ENCODE results near the gene HPCAL1. TPM values are rescaled to one million over a fixed set of nuclear protein-coding genes. Genes with fewer than 3 reads are reported as not detected.

The HPCAL1 gene
- total RNA-seq, 2 experiments from 2014 or later = 61.6 to 63.6 TPM

DNA sequence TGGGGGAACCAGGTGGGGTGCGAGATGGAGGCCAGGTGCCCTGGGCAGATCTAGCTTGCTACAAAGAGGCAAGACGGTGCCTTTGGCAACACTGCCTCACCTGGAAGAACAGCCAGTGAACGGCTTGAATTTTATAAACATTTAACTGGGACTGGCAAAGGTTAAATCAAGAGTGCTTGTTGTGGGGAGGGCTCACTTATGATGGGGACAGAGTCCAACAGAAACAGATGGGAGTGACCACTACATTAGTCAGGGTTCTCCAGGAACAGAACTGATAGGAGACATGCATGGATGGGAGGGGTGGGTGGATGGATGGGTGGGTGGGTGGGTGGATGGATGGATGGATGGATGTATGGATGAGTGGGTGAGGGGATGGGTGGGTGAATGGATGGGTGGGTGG is 126.2 kb downstream of the HPCAL1 start:
- ChIA-PET POLR2A (no interaction called here), CTCF (interaction anchor here (0.6 to 1.7 kb wide), 2 partner anchors 19 to 253 kb away, joined by 4 to 5 read pairs; no protein-coding TSS in a partner anchor)
- DNase-seq = no peak
- no peak overlapping the region for H3K4me3 Mint-ChIP-seq
- H3K36me3 Mint-ChIP-seq (ENCODE audit: low read depth) = no peaks in the 10 kb centered on the region
- peaks cover 4% of the 10 kb centered on the region for H3K27me3 Mint-ChIP-seq
- no peak overlapping the region for H3K27ac Mint-ChIP-seq
- H3K9me3 Mint-ChIP-seq = no peaks in the 10 kb centered on the region
- H3K4me1 Mint-ChIP-seq = peaks cover 12% of the 10 kb centered on the region

DNA sequence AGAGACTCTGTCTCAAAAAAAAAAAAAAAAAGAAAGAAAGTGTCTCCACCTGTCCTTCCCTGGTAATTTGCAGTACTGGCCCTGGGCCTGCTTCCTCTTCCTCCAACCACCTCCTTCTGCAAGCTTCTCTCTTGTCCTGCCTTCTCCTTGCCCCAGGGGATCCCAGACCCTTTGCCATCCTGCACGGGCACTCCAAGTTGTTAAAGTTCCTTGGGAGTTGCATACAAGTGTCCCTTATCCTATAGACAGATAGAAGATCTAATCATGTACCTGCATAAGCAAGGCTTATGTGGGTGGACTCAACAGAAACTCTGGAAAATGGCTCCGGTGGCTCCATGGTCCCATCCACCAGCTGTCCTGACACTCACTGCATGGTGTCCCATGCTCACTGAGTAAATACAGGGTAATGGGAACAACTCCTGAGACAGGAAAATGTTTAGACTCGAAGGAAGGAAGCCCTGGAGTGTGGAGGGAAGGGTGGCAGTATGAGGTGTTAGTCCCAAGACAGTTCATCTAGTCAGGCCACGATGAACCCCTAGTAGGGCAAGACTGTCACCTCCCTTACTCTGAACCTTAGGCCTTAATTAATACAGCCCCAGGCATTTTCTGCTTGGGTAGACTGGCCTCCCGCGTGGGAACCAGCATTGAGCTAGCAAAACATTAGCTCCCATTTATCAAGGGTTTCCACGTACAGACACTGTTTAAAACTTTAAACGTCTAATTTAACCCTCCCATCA is 128.3 kb downstream of the HPCAL1 start:
- CTCF ChIA-PET = interaction anchor here (0.6 to 2.3 kb wide), 6 partner anchors 9 to 307 kb away, joined by 3 to 10 read pairs (median 4); no protein-coding TSS in a partner anchor
- POLR2A ChIA-PET = no interaction called here
- H3K27me3 Mint-ChIP-seq = peaks cover 4% of the 10 kb centered on the region
- H3K27ac Mint-ChIP-seq = no peak overlapping the region
- H3K36me3 Mint-ChIP-seq (ENCODE audit: low read depth) = no peaks in the 10 kb centered on the region
- DNase-seq = no peak
- no peaks in the 10 kb centered on the region for H3K9me3 Mint-ChIP-seq
- peaks cover 14% of the 10 kb centered on the region for H3K4me1 Mint-ChIP-seq
- H3K4me3 Mint-ChIP-seq = no peak overlapping the region

DNA sequence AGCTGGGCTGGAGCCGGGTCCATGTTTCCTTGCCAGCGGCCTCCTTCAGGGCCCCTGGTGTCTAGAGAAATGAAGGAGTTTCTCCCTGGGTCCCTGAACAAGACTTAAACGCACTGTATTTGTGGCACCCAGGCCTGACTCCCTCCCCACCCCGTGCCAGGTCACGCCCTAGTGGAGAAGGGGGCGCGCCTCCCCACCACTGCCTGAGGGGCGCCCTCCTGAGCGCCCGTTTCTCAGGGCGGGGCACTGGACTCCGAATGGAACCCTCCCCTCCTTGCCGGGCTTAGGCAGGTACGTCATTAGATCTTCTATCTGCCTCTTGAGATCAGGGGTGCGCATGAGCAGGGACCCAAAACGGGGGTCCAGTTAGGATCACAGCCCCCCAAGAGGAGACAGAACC is 129.1 kb downstream of the HPCAL1 start:
- Mint-ChIP-seq H3K4me1 (peaks cover 14% of the 10 kb centered on the region), H3K27me3 (peaks cover 4% of the 10 kb centered on the region), H3K36me3 (ENCODE audit: low read depth) (no peaks in the 10 kb centered on the region), H3K4me3 (peak overlapping the region; percentile 69), H3K9me3 (no peaks in the 10 kb centered on the region), H3K27ac (no peak overlapping the region)
- POLR2A ChIA-PET = no interaction called here
- CTCF ChIA-PET = interaction anchor here (1.5 to 5.0 kb wide), 5 partner anchors 8 to 359 kb away, joined by 3 to 55 read pairs (median 6); partner anchors contain the start of gene ODC1
- no peak for DNase-seq

DNA sequence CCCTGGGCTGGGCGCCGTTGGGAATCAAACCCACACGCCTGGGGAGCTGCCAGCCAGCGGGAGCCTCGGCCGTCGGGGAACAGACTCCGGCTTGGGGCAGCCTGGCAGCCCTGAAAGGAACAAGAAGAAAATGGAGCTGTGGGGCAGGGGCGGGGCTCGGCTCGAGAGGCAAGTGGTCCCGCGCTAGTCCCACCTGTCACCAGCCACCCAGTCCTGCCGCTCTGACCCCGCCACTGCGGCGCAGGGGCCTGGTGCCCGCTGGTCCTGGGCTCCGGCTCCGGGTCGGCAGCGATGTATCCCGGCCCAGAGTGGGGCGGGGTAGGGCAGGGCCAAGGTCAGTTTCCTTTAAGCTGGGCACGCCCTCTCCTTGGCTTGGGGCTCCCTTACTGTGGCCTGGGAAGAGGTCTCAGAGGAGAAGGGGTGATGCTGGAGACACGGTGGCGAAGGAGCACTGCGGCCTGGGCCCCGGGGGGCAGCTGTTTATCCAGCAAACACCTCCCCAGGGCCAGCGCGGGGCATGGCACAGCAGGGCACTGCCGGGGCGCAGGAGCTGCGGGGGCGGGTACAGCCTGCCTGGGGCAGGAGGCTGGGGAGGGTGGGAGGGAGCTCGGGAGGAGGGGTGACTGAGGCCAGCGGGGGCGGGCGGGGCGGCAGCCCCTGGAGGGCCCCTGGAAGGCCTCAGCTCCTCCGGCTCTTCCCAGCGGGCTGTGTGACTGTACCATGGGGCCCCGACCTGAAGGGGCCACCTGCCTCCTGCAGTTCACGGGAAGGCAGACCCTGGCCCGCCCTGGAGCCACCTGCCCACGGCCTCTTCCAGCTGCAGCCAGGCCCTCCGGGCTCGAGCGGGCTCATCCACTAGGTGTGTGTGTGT is 129.8 kb downstream of the HPCAL1 start:
- Mint-ChIP-seq H3K36me3 (ENCODE audit: low read depth) (no peaks in the 10 kb centered on the region), H3K4me1 (peaks cover 14% of the 10 kb centered on the region), H3K27me3 (peaks cover 4% of the 10 kb centered on the region), H3K9me3 (no peaks in the 10 kb centered on the region), H3K4me3 (peak overlapping the region; percentile 71), H3K27ac (no peak overlapping the region)
- DNase-seq = peak; percentile 37
- ChIA-PET POLR2A (no interaction called here), CTCF (interaction anchor here (0.6 to 5.0 kb wide), 10 partner anchors 13 to 360 kb away, joined by 3 to 55 read pairs (median 4); partner anchors contain the start of gene ODC1)

DNA sequence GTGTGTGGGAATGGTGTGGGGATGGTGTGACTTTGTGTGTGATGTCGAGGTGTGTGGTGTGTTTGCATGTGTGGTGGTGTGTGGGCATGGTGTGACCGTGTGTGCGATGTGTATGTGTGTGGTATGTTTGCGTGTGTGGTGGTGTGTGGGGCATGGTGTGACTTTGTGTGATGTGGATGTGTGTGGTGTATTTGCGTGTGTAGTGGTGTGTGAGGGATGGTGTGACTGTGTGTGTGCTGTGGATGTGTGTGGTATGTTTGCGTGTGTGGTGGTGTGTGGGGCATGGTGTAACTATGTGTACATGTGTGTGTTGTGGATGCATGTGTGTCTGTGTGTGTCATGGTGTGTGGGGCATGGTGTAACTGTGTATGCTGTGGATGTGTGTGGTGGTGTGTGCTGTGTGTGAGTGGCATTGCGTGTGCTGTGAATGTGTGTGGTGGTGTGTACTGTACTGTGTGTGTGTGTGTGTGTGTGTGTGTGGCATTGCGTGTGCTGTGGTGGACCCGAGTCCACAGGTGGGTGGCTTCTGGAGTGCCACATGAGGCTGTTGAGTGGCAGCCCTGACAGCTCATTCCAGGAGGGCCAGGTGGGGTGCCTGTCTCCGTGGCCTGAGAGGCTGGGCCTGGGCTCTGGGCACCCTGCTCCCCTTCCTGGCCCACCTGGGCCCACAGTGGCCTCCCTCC is 130.7 kb downstream of the HPCAL1 start:
- peaks cover 4% of the 10 kb centered on the region for H3K27me3 Mint-ChIP-seq
- H3K27ac Mint-ChIP-seq = no peak overlapping the region
- H3K4me1 Mint-ChIP-seq = peaks cover 14% of the 10 kb centered on the region
- ChIA-PET CTCF (interaction anchor here (0.7 to 5.0 kb wide), 12 partner anchors 8 to 363 kb away, joined by 3 to 55 read pairs (median 5); partner anchors contain the start of gene ODC1), POLR2A (no interaction called here)
- DNase-seq = no peak
- H3K36me3 Mint-ChIP-seq (ENCODE audit: low read depth) = no peaks in the 10 kb centered on the region
- H3K4me3 Mint-ChIP-seq = no peak overlapping the region
- no peaks in the 10 kb centered on the region for H3K9me3 Mint-ChIP-seq

DNA sequence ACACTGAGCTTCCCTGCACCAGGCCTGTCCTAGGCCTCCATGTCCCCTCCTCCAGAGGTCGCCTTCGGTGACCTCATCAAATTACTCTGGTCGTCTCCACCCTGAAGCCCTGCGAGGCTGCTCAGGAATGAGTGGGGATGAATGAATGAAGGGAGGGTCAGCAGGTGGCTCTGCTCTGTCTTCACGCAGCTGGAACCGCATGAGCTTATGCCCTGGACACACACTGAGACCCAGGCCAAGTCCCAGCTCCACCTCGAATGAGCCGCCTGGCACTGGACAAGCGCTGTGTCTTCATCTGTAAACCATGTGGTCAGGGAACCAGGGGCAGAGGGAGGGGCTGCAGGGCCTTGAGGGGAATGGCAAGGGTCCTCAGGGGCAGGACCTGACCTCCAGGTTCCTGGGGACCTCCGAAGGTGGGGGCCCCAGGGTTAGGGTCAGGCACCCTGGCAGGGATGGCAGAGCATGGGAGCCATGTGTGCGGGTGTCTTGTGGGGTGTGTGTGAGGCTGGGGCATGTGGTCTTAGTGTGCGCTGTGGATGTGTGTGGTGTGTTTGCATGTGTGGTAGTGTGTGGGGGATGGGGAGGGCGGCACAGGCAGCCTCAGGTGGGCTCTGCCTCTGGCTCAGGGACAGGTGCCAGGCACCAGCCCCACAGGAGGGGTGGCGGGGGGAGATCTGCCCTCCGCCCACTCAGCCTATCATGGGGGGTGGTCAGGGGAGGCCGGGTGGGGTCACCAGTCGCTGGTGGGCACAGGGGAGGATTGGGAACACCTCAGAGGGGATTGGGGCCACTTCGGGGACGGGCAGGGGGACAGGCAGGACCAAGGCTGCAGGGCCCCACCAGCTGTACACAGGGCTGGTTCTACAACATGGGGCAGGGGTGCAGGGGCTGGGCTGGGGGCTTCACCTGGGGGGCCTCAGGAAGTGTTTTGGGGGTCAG is 131.5 kb downstream of the HPCAL1 start:
- no peak overlapping the region for H3K27ac Mint-ChIP-seq
- no peaks in the 10 kb centered on the region for H3K36me3 Mint-ChIP-seq (ENCODE audit: low read depth)
- DNase-seq = no peak
- ChIA-PET CTCF (interaction anchor here (0.5 to 5.0 kb wide), 51 partner anchors 9 to 473 kb away, joined by 3 to 55 read pairs (median 5); partner anchors contain the start of genes HPCAL1, ODC1 and RRM2), POLR2A (interaction anchor here (1.3 kb wide), 1 partner anchor 362 kb away, joined by 3 read pairs; no protein-coding TSS in a partner anchor)
- H3K9me3 Mint-ChIP-seq = no peaks in the 10 kb centered on the region
- H3K4me1 Mint-ChIP-seq = peaks cover 14% of the 10 kb centered on the region
- peaks cover 4% of the 10 kb centered on the region for H3K27me3 Mint-ChIP-seq
- H3K4me3 Mint-ChIP-seq = no peak overlapping the region

DNA sequence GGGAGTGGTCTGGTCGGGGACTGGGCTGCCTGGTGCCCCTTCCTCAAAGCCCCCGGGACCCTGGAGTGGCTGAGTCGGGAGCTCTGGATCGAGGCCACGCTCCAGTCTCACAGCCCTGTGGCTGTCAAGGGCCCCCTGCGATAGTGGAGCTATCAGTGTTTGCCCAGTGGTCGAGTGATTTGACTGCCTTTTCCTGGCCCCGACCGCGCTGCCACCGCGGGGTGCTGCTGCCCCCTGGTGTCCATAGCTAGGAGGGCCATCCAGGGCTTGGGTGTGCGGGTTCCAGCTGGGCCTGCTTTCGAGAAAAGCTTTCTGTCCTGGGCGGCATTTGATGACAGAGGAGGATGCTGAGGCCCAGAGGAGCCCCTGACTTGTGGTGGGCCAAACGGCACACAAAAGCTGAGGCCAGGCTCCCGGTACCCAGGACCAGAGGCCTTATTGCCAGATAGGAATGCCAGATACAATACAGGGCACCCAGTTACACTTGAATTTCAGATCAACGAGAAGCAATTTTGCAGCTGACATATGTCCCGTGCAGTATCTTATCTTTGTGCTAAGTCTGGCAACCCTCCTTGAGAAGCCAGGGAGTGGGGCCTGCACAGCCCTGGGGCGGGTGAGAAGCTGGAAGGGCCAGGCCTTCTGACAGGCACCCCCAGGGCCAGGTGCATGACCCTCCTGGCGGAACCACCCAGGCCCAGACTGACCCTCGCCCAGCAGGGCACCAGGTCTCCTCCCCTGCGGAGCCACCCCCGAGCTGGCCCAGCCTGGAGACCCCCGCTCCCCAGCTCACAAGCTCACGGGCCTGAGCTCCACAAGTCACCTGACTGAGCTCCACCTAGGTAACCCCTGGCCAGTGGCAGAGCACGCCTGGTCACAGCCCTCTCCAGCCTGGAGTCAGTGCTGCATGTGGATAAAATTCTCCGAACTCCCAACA is 132.4 kb downstream of the HPCAL1 start:
- POLR2A ChIA-PET = interaction anchor here (1.0 to 1.3 kb wide), 2 partner anchors 304 to 363 kb away, joined by 3 to 4 read pairs; no protein-coding TSS in a partner anchor
- H3K27me3 Mint-ChIP-seq = peaks cover 4% of the 10 kb centered on the region
- DNase-seq = peak; percentile 68
- H3K27ac Mint-ChIP-seq = no peak overlapping the region
- no peak overlapping the region for H3K4me3 Mint-ChIP-seq
- H3K9me3 Mint-ChIP-seq = no peaks in the 10 kb centered on the region
- peaks cover 5% of the 10 kb centered on the region for H3K36me3 Mint-ChIP-seq (ENCODE audit: low read depth)
- CTCF ChIA-PET = interaction anchor here (0.5 to 5.0 kb wide), 56 partner anchors 10 to 619 kb away, joined by 3 to 55 read pairs (median 4); partner anchors contain the start of genes HPCAL1, ODC1 and RRM2
- peaks cover 14% of the 10 kb centered on the region for H3K4me1 Mint-ChIP-seq

DNA sequence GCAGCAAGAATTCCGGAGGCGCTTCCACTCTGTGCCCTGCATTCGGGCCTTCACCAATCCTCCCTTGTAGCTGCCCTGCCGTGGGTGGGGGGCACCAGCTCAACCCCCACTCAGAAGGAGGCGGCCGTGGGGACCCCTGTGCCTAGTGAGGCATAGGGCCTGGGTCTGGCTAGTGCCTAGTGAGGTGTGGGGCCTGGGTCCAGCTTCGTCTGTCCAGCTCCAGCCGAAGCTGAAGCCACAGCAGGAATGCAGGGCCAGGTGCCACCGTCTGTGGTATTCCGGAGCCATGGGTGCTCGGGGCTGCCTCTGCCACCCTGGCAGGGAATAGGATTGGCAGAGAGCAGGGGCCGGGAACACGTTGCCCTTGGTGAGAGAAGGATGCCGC is 133.1 kb downstream of the HPCAL1 start:
- Mint-ChIP-seq H3K27me3 (peaks cover 4% of the 10 kb centered on the region), H3K4me3 (no peak overlapping the region), H3K27ac (no peak overlapping the region), H3K36me3 (ENCODE audit: low read depth) (peaks cover 10% of the 10 kb centered on the region), H3K9me3 (no peaks in the 10 kb centered on the region), H3K4me1 (peaks cover 14% of the 10 kb centered on the region)
- ChIA-PET CTCF (interaction anchor here (1.1 to 5.0 kb wide), 25 partner anchors 10 to 620 kb away, joined by 3 to 55 read pairs (median 8); partner anchors contain the start of genes HPCAL1 and ODC1), POLR2A (interaction anchor here (1.0 kb wide), 1 partner anchor 305 kb away, joined by 4 read pairs; no protein-coding TSS in a partner anchor)
- DNase-seq = no peak

DNA sequence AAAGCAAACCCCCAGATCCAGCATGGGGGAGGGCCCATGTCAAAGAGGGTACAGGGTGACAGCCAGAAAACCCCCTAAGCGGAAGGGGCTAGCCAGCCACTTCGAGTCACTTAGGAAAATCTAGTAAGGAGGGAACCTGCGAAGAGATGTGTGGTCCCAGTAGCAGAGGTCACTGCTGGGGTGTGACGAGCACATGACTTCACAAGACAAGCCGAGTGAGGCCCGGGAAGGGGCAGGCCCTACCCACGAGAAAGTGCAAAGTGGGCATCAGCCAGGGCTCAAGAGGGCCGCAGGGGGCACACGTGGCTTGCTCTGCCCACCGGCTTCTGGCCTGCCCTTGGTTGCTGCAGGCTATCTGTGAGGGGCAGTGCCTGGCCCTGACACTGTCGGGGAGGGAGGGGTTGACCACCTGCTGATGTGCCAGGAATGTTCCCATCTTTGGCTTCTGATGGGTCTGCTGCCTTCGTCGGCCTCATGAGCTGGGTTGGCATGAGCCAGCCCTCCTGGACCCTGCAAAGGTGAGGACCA is 133.9 kb downstream of the HPCAL1 start:
- H3K36me3 Mint-ChIP-seq (ENCODE audit: low read depth) = peaks cover 15% of the 10 kb centered on the region
- H3K27ac Mint-ChIP-seq = no peak overlapping the region

DNA sequence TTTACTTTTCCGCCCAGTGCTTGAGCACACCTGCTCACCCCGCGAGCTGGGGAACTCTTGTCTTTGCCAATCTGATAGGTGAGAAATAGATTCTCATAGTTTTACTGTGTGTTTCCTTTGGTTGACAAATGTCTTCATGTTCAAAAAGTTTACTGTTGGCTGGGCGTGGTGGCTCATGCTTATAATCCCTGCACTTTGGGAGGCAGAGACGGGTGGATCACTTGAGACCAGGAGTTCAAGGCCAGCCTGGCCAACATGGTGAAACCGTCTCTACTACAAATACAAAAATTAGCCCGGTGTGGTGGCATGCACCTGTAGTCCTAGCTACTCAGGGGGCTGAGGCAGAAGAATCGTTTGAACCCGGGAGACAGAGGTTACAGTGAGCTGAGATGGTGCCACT is 135.1 kb downstream of the HPCAL1 start:
- Mint-ChIP-seq H3K36me3 (ENCODE audit: low read depth) (peaks cover 23% of the 10 kb centered on the region), H3K9me3 (no peaks in the 10 kb centered on the region), H3K27ac (no peak overlapping the region), H3K4me1 (peaks cover 9% of the 10 kb centered on the region), H3K27me3 (peaks cover 4% of the 10 kb centered on the region), H3K4me3 (no peak overlapping the region)
- ChIA-PET POLR2A (no interaction called here), CTCF (interaction anchor here (1.1 kb wide), 1 partner anchor 306 kb away, joined by 3 read pairs; no protein-coding TSS in a partner anchor)
- no peak for DNase-seq

More for the DNA sequence above, 133.9 kb downstream of the HPCAL1 start:
- CTCF ChIA-PET = interaction anchor here (2.3 to 5.0 kb wide), 2 partner anchors 9 to 27 kb away, joined by 15 to 55 read pairs; partner anchors contain the start of gene ODC1
- Mint-ChIP-seq H3K27me3 (peaks cover 4% of the 10 kb centered on the region), H3K4me3 (no peak overlapping the region), H3K4me1 (peaks cover 14% of the 10 kb centered on the region), H3K9me3 (no peaks in the 10 kb centered on the region)
- POLR2A ChIA-PET = no interaction called here
- DNase-seq = no peak

Data from activated CD4-positive, alpha-beta T cell treated with anti-CD3 and anti-CD28 coated beads, Interleukin-2, amount 10 ng/mL, durations not matched to agents 7 days and 5 days (primary cell).